ENCODE measurements around the gene STN1. TPM values are rescaled to one million over a fixed set of nuclear protein-coding genes. Genes with fewer than 3 reads are reported as not detected.

Gene STN1
- total RNA-seq, 4 donors from 2014 or later = 20.0 to 29.2 (median 27.0) TPM

- no peak for TF ChIP-seq CTCF (IDR thresholded peaks at IDR 0.05)
- TF ChIP-seq POLR2A (IDR thresholded peaks at IDR 0.05) = no peak
- Histone ChIP-seq H3K9me3 (peaks cover 0 to 3% of the 10 kb centered on the region in 2 donors), H3K4me3 (no peak overlapping the region), H3K4me1 (no peaks in the 10 kb centered on the region), H3K36me3 (no peaks in the 10 kb centered on the region), H3K27me3 (no peaks in the 10 kb centered on the region), H3K27ac (no peak overlapping the region)
- intact Hi-C loops (cut with DNase I; ENCODE audit: low total_unique reads) = no loop called here
- no peak for DNase-seq
Observed at GRCh38 chr10:103871006-103871405, 47.0 kb downstream of the STN1 start.

- H3K4me3 ChIP-seq = no peak overlapping the region
Observed at GRCh38 chr10:103870516-103870915, 47.5 kb downstream of the STN1 start.

GRCh38 chr10:103869336-103869735 is 48.6 kb downstream of the STN1 start:
- Histone ChIP-seq H3K9me3 (peaks cover 0 to 5% of the 10 kb centered on the region in 2 donors), H3K27ac (no peak overlapping the region)
- intact Hi-C loops (cut with DNase I; ENCODE audit: low total_unique reads) = no loop called here

More at GRCh38 chr10:103870516-103870915, 47.5 kb downstream of the STN1 start:
- H3K9me3 ChIP-seq = peaks cover 0 to 3% of the 10 kb centered on the region in 2 donors
- H3K36me3 ChIP-seq = no peaks in the 10 kb centered on the region
- no peak for DNase-seq
- no peaks in the 10 kb centered on the region for H3K4me1 ChIP-seq
- H3K27ac ChIP-seq = no peak overlapping the region
- TF ChIP-seq POLR2A (IDR thresholded peaks at IDR 0.05) (no peak), CTCF (IDR thresholded peaks at IDR 0.05) (no peak)
- intact Hi-C loops (cut with DNase I; ENCODE audit: low total_unique reads) = no loop called here
- no peaks in the 10 kb centered on the region for H3K27me3 ChIP-seq

GRCh38 chr10:103868200-103868599 is 49.8 kb downstream of the STN1 start:
- Histone ChIP-seq H3K36me3 (no peaks in the 10 kb centered on the region), H3K9me3 (peaks cover 0 to 6% of the 10 kb centered on the region in 2 donors), H3K4me1 (no peaks in the 10 kb centered on the region), H3K4me3 (no peak overlapping the region), H3K27ac (no peak overlapping the region), H3K27me3 (no peaks in the 10 kb centered on the region)
- TF ChIP-seq POLR2A (IDR thresholded peaks at IDR 0.05) = no peak
- no peak for TF ChIP-seq CTCF (IDR thresholded peaks at IDR 0.05)
- intact Hi-C loops (cut with DNase I; ENCODE audit: low total_unique reads) = no loop called here
- no peak for DNase-seq

More at GRCh38 chr10:103869336-103869735, 48.6 kb downstream of the STN1 start:
- DNase-seq = no peak
- Histone ChIP-seq H3K4me3 (no peak overlapping the region), H3K4me1 (no peaks in the 10 kb centered on the region), H3K36me3 (no peaks in the 10 kb centered on the region), H3K27me3 (no peaks in the 10 kb centered on the region)
- no peak for TF ChIP-seq CTCF (IDR thresholded peaks at IDR 0.05)
- no peak for TF ChIP-seq POLR2A (IDR thresholded peaks at IDR 0.05)

GRCh38 chr10:103861505-103861904 is 56.5 kb downstream of the STN1 start:
- intact Hi-C loops (cut with DNase I; ENCODE audit: low total_unique reads) = no loop called here
- no peak overlapping the region for H3K27ac ChIP-seq

More at GRCh38 chr10:103861505-103861904, 56.5 kb downstream of the STN1 start:
- Histone ChIP-seq H3K9me3 (peaks cover 0 to 6% of the 10 kb centered on the region in 2 donors), H3K27me3 (no peaks in the 10 kb centered on the region), H3K4me3 (no peak overlapping the region), H3K36me3 (no peaks in the 10 kb centered on the region), H3K4me1 (no peaks in the 10 kb centered on the region)
- no peak for TF ChIP-seq POLR2A (IDR thresholded peaks at IDR 0.05)
- no peak for TF ChIP-seq CTCF (IDR thresholded peaks at IDR 0.05)
- no peak for DNase-seq
